AML-193 (cell line): Measurements from ENCODE around the gene KCNQ1.
A peak's percentile ranks its signal among the peaks of the same experiment; 100 is the strongest.

ENCODE experiments used
- DNase-seq, 2 experiments: peaks; one replicate each; lab custom pipeline; 2025; lab: John Stamatoyannopoulos, UW

KCNQ1 gene

DNA sequence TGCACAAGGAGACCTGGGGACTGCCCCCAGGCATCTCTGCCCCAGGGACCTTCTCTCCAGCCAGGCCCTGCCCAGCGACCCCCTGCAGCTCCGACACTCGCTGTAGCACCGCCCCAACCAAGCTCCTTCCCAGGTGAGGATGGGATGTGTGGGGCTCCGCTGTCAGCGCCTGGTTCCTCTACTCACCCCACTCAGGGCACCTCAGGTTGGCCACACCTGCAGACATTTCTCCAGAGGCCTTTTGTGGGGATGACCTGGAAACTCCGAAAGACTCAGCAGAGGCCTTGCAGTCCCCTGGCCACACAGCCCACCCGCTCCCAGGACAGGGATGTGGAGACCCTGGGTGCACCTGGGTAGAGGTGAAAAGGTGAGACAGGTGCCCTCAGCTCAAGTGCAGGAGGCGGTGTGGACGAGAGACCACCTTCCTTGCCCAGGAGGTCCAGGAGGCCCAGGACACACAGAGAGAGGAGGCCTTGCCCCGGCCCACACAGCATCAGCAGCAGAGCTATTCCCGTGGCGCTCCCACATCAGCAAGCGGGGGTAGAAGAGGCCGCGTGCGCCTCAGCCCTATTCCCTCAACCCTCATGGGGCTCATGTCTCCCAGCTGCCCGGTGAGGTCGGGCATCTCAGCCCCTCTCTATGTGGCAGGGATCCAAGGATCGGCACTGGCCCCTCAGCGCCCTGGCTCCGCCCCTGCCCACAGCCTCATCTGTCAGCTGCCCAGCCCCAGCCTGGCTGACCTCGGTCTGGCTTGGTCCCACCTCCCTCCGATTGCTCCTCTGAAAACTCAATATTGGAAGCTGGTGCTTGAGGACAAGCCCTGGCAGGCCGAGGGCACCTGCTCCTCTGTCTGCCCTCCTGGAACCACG, 21.4 kb upstream of the KCNQ1 start:
- no peak for DNase-seq

DNA sequence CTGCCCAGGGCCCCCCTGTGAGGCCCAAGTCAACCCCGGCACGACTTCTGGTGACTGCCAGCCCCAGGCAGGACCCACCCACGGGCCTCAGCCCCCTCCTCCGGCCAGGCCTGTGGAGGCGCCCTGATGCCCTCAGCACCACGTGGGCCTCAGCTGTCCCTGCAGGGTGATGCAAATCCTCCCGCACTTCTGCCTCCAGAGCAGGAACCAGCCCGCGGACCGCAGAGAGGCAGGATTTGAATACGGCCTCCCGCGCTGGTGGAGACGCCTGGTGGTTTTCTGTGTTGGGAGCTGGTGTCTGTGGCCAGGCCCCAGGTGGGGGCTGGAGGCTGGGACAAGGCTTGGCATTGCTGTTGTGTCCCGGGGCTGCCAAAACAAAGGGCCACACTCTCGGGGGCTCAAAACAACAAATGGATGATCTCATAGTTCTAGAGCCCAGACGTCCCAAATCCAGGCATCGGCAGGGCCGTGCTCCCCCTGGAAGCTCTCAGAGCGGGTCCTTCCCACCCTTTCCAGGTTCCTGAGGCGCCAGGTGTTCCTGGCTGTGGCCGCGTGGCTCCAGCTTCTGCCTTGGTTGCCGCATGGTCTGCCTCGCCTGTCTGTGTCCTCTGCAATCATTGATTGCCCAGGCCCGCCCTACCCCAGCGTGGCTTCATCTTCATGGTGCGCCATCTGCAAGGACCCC, 19.9 kb upstream of the KCNQ1 start:
- no peak for DNase-seq

DNA sequence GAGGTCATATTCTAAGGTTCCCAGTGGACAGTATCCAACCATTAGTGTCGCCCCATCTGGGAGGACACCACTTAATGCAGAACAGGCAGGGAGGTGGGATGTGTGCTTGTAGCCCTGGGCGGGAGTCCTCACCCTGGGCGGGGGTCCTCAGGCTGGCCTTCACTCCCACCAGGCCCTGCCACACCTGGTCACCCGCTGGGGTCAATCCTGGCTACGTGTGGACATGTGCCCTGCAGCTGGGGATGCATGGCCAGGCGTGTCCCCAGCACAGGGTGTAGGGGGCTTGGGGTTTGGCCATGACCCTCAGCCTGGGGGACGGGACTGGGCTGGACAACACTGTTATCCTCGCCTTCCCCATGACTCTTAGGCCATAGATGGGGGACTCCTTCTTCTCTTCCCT, 19.3 kb upstream of the KCNQ1 start:
- no peak for DNase-seq

DNA sequence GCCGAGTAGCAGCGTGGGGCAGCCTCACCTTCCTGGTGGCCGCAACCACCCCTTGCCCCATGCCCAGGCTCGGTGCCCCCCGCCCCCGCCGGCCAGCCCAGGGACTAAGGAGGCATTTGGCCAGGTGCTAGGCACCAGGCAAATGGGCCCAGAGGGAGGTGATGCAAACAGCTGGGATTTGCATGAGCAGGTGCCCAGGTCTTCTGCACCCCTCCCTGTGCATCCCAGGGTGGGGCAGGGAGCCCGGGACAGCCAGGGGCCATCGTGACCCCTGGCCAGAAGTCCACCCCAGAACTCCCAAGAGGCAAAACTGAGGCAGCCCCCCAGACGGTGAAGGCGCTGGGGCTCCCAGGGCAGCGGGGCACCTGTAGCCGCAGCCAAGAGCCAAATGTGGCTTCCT, 18.6 kb upstream of the KCNQ1 start:
- DNase-seq, result no peak

DNA sequence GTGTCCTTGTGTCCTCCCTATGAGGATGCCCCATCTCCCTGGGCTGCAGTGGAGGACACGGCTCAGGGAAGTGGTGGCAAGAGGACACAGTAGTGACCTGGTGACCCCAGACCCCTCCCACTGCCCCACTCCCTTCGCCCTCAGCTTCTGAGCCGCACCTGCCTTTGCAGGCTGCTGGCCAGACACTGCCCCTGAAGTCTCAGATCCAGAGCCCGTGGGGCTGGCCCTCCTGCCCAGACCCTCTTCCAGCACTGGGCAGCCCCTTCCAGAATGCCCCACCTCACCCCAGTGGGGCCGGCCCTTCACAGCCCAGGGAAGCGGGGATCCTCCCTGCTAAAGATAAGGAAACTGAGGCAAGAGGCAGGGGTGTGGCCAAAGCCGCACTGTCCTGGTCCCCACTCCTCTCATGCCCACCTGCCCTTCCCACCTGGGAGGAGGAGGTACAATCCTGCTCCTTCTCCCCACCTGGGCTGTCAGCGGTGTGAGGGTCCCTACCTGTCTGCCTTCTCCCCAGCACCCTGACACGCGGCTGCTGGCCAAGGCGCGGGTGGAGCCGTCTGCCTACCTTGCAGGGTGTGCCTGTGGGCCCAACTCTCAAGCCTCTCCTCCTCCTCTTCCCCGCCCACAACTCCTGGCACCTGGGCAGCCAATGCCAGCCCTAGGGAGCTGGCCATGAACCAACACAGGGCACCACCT, 17.8 kb upstream of the KCNQ1 start:
- DNase-seq, result no peak

DNA sequence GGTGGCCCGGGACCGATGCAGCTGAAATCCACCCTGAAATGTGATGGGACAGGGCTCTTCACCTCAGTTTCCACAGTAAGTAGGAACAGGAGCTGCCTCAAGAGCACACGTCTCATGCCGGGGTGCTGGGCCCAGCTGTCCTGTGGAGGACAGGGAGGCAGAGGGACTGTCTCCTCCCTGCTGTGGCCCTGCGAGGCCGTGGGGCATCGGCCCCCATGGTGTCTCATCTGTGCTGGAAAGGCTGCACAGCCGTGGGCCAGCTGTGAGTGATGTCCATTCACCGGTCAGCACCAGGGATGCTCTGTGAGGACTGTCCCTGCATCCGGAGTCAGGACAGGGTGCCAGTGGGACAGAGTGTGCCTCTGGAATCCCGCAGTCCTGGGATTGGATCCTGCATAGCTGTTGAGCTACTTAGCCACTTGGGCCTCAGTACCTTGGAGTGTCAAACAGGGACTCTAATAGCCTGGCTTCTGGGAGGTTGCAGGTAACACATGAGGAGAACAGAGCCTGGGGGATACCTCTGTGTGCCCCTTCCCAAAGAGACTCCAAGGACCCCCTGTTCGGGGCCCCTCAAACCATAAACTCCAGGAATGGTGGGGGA, 17.0 kb upstream of the KCNQ1 start:
- no peak for DNase-seq

DNA sequence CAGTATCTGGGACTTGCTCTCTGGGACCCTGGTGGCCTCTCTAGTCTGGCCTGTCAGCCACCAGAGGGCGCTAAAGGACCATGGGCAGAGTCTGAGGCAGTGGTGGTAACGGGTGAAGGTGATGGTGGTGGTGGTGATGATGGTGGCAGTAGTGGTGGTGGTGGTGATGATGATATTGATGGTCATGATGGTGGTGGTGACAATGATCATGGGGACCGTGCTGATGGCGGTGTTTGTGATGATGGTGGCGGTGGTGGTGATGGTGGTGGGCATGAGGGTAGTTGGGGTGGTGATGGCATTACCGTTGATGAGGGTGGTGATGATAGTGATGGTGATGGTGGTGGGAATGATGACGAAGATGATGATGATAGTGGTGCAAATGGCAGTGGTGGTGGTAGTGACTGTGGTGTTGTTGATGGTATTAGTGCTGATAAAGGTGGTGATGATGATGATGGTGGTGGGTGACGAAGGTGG, 16.4 kb upstream of the KCNQ1 start:
- DNase-seq, result peak; percentile 27 to 28

DNA sequence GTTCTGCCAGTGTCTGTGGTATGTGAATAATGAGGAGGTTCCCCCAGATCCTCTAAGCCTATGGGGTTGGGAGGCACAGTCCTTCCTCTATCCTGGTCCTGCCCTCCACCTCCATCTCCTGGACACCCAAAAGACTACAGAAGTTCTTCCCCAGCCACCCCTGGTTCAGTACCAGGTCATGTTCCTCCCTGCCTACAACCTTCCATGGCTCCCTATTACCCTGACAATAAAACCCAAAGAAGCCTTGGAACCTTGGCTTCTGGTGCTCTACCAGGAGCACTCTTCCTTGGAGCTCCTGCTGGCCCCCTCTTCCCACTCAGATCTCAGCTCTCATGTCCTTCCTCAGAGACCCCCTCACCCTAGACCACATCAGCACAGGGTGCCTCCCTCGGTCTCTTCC, 13.4 kb upstream of the KCNQ1 start:
- DNase-seq, result no peak

DNA sequence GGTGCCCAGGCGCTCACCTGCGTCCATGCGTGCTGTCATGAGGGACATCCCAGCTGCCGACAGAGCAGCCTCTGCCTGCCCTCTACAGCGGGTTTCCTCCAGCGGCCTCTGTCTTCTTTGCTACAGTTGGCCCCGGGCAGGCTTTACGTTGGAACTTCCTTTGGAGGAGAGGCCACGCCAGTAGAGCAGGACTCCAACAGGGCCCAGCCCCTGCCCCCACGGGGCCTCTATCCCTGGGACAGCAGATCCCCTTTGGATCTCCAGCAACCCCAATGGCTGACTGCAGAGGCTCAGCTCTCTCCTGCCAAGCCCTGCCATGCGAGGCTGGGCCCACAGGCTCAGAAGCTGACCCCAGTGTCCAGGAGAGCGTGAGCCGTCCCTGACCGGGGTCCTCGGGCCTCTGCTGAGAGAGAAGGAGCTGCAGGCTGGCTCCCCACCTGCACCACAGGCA, 12.6 kb upstream of the KCNQ1 start:
- DNase-seq, result no peak

DNA sequence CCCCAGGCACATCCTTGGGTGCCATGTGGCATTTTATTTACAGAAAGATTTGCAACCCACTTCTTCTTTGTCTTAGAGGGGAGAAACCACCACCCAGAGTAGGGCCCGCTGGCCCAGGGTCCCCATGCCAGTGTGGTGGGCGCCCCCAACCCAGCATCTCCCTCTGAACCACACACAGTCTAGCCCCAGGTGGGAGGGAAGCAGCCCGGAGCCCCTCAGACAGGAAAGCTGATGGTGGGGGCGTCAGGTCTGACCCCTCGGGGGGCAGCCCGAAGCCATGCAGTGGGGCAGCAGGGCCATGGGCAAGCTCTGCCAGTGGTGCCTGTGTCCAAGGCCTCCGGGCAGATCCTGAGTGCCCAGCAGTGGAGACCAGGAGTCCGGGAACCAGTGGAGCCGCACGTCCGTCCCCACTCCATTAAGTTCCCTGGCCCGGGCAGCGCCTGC, 12.2 kb upstream of the KCNQ1 start:
- no peak for DNase-seq

DNA sequence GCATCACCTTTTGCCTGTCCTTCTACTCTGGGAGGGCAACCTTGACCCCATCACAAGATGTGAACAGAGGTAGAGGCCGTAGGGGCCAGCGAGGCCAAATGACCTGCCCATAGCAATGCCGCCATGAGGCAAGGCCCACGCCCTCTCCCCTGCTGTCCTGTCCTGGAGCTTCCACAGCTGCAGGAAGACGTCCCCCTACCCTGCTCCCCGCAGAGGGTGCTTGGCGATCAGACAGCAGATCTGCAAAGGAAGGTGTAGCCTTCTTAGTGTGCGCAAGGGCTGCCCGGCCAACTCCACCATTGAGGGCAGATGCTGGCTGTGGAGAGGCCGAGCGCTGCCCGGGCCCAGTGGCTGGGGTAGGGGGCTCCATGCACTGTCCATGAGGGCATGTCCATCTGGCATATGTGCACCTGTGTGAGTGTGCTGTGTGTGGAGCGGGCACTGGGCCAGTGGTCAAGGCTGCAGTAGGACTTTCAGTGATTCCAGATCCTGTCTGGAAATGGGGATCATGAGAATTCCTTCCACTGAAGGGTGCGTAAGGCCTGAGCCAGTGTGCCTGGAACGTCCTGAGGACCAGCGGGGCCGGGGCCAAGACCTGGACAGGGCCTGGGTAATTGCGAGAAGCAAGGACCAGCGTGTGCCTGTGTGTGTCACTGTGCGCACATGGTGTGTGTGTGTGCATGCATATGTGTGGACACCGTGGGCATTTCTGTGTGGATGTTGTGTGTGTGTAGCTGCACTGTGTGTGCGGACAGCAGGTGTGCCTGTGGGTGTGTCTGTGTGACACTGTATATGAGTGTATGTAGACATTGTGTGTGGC, 11.5 kb upstream of the KCNQ1 start:
- no peak for DNase-seq

DNA sequence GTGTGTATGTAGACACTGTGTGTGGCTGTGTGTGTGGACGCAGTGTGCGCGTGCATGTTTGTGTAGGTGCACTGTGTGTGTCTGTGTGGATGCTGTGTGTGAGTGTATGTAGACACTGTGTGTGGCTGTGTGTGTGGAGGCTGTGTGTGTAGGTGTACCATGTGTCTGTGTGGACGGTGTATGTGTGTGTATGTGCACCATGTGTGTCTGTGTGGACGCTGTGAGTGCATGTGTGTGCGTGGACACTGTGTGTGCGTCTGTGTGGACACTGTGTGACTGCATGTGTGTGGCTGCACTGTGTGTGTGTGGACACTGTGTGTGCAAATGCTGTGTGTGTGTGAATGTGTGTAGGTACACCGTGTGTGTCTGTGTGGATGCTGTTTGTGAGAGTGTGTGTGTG, 10.8 kb upstream of the KCNQ1 start:
- no peak for DNase-seq

DNA sequence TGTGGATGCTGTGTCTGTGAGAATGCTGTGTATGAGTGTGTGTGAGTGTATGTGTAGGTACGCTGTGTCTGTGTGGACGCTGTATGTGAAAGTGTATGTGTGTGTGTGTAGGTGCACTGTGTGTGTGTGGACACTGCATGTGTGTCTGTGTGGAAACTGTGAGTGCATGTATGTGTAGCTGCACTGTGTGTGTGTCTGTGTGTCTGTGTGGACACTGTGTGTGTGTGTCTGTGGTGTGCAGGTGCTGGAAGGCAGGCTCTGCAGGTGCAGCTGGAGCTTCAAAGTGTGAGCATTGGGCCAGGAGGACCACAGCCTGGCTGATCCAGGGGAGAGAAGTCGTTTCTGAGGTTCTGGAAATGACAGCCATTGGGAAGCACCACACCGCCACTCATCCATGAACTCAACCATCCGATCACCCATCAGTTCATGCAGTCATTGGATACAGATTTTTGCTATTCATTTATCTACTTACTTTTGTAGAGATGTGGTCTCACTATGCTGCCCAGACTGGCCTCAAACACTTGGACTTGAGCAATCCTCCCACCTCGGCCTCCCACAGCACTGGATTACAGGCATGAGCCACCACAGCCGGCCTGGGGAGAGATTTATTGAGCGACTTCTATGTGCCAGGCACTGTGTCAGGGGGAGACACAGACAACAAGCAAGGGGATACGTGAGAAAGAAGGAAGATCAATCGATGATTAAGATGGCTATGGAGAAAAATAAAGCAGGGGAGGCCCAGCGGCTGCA, 10.1 kb upstream of the KCNQ1 start:
- no peak for DNase-seq

DNA sequence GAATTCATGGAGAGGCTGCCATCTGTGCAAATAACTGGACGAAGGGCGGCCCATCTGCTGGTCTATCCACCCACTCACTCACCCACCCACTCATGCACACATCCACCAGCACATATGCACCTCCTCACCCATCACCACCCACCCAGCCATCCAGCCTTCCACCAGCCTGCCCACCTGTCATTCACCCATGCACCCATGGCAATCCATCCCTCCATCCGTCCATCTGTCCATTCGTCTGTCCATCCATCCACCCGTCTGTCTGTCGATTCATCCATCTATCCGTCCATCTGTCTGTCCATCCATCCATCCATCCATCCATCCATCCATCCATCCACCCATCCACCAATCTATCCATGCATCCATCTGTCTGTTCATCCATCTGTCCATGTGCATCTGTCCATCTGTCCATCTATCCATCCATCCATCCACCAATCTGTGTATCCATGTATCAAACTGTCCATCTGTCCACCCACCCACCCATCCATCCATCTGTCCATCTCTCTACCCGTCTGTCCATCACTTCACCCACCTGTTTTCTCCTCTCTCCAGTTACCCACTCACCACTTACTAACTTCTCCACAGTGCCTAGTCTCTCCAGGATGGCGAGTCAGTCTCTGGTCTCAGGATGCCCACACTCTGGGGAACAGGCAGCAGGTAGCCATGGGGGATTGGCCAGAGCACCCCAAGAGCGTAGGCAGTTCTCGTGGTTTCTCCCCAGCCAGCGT, 9.4 kb upstream of the KCNQ1 start:
- DNase-seq, result no peak

DNA sequence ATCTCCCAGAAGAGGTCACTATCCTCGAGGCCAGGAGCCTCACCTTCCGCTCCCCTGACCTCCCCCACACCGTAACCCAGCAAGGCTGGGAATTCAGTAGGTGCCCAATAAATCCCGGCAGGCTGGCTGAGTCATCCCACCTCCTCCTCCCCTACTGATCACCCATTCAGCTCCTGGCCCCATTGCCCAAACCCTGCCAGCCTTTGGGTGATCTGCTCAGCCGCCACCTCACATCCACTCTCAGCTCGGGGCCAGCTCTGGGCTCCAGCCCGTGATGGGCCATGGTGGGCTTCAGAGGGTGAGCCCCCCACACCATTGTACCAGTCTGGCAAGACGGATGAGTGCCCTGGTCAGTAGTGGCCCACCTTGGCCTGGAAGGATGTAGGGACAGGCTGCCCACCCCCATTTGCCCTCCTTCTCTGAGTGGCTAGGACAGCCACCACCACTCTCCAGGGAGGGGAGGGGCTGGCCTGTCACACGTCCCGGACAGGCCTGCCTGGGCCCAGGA, 8.7 kb upstream of the KCNQ1 start:
- no peak for DNase-seq

DNA sequence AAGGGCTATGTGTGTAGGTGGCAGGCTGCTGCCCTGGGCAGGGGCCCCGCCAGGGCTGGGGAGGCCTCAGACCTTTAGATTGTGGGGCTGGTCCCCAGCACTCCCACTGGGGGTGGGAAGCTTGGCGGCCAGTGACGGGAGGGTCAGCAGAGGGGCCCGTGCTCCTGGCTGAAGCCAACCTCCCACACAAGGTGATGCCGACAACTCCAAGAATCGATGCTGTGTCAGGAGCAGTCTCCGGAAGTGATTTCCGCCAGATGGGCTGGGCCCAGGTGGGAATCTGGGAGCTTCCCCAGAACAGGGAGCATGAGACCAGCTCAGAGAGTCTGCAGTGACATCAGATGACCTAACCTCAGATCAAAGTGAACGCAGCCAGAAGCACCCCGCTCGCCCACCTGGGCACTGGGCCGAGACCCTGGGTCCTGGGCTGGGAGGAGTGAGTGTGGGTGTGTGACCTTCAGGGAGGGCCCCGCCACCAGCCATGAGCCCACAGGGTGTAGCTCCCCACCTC, 8.2 kb upstream of the KCNQ1 start:
- no peak for DNase-seq

DNA sequence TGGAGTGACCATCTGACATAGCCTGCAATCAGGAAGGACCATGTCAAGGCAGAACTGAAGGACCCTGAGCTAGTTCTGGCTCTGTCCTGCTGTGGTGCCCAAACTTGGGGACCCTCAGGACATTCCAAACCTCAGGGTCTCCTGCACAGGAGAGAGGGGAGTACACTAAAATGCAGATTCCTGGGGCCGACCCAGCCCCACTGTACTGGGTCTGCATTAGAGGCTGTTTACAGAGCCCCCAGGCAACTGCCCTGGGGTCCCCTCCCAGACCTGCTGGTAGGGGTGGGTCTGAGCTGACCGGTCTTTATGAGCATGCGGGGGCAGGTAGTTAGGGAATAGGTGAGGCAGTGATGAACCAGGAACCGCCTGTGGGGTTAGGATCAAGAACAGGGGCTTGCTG, 7.3 kb upstream of the KCNQ1 start:
- DNase-seq, result no peak

DNA sequence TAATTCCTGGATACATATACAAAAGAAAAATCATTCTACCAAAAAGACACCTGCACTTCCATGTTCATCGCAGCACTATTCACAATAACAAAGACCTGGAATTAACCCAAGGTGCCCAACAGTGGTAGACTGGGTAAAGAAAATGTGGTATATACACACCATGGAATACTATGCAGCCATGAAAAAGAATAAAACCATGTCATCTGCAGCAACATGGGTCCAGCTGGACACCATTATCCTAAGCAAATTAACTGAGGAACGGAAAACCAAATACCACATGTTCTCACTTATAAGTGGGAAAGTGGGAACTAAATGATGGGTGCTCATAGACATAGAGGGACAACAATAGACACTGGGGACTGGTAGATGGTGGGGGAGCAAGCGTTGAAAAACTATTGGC, 5.0 kb upstream of the KCNQ1 start:
- DNase-seq, result no peak

DNA sequence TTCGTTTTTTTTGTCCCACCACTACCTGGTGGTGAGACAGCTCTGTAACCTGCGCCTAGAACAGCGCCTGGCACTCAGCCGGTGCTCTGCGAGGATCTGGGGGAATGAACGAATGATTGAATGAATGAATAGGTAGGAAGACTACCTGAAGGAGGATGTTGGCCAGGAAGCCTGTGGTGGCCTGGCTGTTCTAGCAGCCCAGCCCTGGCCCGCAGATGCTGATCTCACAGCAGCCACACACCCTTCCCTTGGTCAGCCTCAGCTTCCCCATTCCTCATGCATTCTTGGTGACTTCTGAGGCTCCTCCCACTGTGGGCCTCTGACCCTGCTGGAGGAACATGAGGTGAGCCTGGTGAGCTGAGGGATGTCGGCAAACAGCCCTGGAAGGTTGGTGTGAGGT, 4.2 kb upstream of the KCNQ1 start:
- no peak for DNase-seq

DNA sequence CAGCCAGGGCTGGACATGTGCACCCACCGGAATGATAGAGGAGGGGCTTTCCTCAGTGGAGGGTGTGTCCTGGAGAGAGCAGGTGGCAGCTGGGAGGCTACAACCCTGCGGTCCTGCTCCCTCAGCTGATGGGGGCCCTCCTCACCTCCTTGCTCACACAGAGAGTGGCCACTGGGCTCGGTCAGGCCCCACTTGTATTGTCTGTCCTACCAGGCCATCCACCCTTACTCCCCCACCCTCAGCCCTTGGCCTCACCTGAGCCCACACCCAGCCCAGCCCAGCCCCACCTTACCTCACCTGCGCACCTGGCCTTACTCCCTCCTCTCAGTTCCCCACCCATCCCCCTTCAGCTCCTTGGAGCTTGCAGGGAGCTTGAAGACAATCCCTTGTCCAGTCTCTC, 3.6 kb upstream of the KCNQ1 start:
- no peak for DNase-seq
